Muscle of leg (tissue), 11 donors: ENCODE measurements around the gene NOG. TPM values are rescaled to one million over a fixed set of nuclear protein-coding genes. Genes with fewer than 3 reads are reported as not detected.

ENCODE experiments used
- DNase-seq: peaks from one replicate; pipeline ENCODE4 v3.0.0; 2013
- H3K27ac ChIP-seq: one replicate; pipeline ENCODE4 v1.5.1; 2013; ENCODE audit warnings: mild to moderate bottlenecking, low read length, control low read depth
- H3K27me3 ChIP-seq: one replicate; pipeline ENCODE4 v1.6.1; 2013; ENCODE audit warnings: low read length; ENCODE audit not compliant: control insufficient read depth, insufficient read depth
- H3K36me3 ChIP-seq: one replicate; pipeline ENCODE4 v1.6.1; 2013; ENCODE audit warnings: low read length; ENCODE audit not compliant: control insufficient read depth, insufficient read depth
- H3K4me1 ChIP-seq: one replicate; pipeline ENCODE4 v1.6.1; 2013; ENCODE audit warnings: low read length; ENCODE audit not compliant: control insufficient read depth, insufficient read depth
- H3K4me3 ChIP-seq: one replicate; pipeline ENCODE4 v1.5.1; 2013; ENCODE audit warnings: low read length, control low read depth
- H3K9me3 ChIP-seq: replicated peaks from 2 replicates; pipeline ENCODE4 v1.6.1; 2013; ENCODE audit warnings: low read depth, low read length; ENCODE audit not compliant: control insufficient read depth
- WGBS: methylation state at CpG from one replicate; pipeline ENCODE4 v1.1.5; 2013; ENCODE audit warnings: missing lambda C conversion rate; ENCODE audit not compliant: insufficient coverage; 5-methylcytosine and 5-hydroxymethylcytosine counted together
- polyA plus RNA-seq, 8 donors: library from polyadenylated mRNA; unstranded; fragments of 120-200 nt; gene quantifications; one replicate each; pipeline versions ENCODE4 v1.2.1 to v1.2.3, GENCODE V29; 2013; ENCODE audit warnings: inconsistent platforms in 1 of 8, low replicate concordance in 1 of 8; ENCODE audit not compliant: insufficient read length in 8 of 8, insufficient read depth in 1 of 8
- total RNA-seq: library from RNA; stranded (reverse); fragments of 120-200 nt; gene quantifications from one replicate; pipeline ENCODE4 v1.2.4, GENCODE V29; 2013

The NOG gene
- total and polyA plus RNA-seq, 9 donors = 3.9 to 6.7 (median 4.4) TPM

DNA sequence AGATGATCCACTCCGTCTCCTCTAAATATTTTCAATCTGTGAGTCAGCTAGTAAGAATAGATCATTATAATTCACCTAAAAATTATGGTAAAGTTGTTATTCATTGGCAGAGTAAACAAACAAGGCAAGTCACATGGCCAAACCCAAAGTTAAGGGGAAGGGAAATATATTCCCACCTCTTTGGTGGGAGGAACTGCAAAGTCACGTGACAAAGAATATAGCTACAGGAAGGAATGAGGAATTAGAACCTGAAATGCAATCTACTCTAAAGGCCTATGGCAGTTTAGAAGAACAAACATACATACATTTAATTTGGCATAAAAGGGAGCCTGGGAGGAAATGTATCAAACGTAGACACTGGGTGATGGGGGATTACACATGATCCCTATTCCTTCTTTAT lies 48.9 kb downstream of the NOG start:
- DNase-seq = no peak
- no CpG with 5 or more reads among the region's 3 CpGs for WGBS
- no peaks in the 10 kb centered on the region for H3K9me3 ChIP-seq
- no peaks in the 10 kb centered on the region for H3K36me3 ChIP-seq
- H3K27ac ChIP-seq = no peak overlapping the region
- H3K27me3 ChIP-seq = no peaks in the 10 kb centered on the region
- peaks cover 15% of the 10 kb centered on the region for H3K4me1 ChIP-seq
- no peak overlapping the region for H3K4me3 ChIP-seq

Other genes starting within 250 kb of the NOG start
- gene C17orf67, start 240.2 kb downstream of the NOG start, total RNA-seq = 1.3 TPM
- 1 to 10 TPM; 1.7 to 2.3 (median 1.9) TPM for gene C17orf67, start 240.2 kb downstream of the NOG start, polyA plus RNA-seq
- gene DGKE, start 240.5 kb downstream of the NOG start, total RNA-seq = 5.2 TPM
- gene DGKE, start 240.5 kb downstream of the NOG start, polyA plus RNA-seq = 1 to 10 TPM; 2.0 to 5.8 (median 3.7) TPM